Fibroblast of lung (primary cell): ENCODE results near the gene AKAP13.

Experiments used
- CTCF ChIP-seq, 2 donors: IDR thresholded peaks in 1 of 2; conservative IDR thresholded peaks in 1 of 2; 1 replicate in 1 of 2; 2 replicates in 1 of 2; pipeline ENCODE4 v1.5.1; 2011 to 2012; ENCODE audit warnings: low read length in 2 of 2, control low read depth in 1 of 2, inconsistent platforms in 1 of 2, low read depth in 1 of 2, mild to moderate bottlenecking in 1 of 2
- EZH2 ChIP-seq: IDR thresholded peaks from 2 replicates; pipeline ENCODE4 v1.5.1; 2012; ENCODE audit warnings: low read length, control low read depth, mild to moderate bottlenecking; ENCODE audit errors: missing control alignments

DNA sequence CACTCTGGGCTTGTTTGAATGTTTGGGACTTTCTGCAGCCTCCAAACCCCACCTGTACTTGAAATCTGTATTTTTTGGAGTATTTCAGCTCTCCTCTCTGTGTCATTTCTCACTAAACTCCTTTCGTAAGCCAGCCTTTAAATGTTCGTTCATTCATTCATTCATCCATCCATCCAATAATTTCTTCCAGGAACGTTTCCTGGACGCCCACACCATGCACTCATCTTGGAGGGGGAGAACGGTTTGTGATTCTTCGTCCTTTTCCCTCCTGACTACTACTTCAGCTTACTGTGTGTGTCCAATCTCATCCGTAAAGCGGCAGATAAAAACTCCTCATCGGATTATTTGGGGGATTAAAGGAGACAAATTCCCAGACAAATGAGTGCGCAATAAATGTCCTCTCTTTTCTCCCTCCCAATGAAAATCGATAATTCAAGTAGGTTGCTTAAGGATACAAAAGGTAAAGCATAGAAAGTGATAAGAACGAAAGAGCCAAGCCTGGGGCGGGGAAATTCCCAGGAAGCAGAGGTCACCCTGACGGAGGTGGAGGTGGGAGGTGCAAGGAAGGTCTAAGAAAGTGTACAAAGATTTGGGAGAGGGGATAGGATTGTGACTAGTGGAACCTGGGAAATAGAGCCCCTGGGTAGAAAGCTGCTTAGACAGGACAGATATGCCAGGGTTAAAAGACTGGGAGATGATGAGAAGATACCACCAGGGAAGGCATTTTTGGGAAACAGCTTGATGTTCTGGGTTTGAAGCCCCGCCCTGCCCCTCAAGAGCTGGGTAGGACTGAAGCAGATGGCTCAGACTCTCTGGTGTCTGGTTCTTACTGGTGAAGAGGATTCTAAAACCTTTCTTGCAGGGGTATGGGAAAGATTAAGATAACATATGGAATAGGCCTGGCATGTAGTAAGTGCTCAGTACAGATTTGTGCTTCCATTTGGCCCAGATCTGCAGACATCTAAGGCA lies 415.2 kb downstream of the AKAP13 start:
- TF ChIP-seq CTCF (conservative IDR thresholded peaks at IDR 0.05 in 1 of 2, IDR thresholded peaks at IDR 0.05 in 1 of 2; ENCODE audit: low read depth in 1 of 2, low read length in 2 of 2), result no peak
- TF ChIP-seq EZH2, result no peak
